Right hindlimb (tissue), 1 donor: Measurements from ENCODE around the gene FXYD4.
"Not testable (repeated sequence)": the region's sequence is repeated elsewhere in the genome, so short reads cannot be mapped to it uniquely, and the experiment has no call there.

Source experiments
- DNase-seq: peaks from one replicate; pipeline ENCODE4 v3.0.0-alpha.2; 2018

Gene FXYD4

GRCh38 chr10:43376828-43377423, 5.5 kb downstream of the FXYD4 start:
- DNase-seq = no peak

GRCh38 chr10:43377424-43377883, 6.0 kb downstream of the FXYD4 start:
- DNase-seq = no peak

GRCh38 chr10:43380610-43381222, 9.3 kb downstream of the FXYD4 start:
- no peak for DNase-seq

- no peak for DNase-seq
Observed at GRCh38 chr10:43383204-43383971, 12.0 kb downstream of the FXYD4 start.

- no peak for DNase-seq
Observed at GRCh38 chr10:43384252-43385221, 13.1 kb downstream of the FXYD4 start.

- DNase-seq = no peak
Observed at GRCh38 chr10:43385412-43386004, 14.1 kb downstream of the FXYD4 start.

- no peak for DNase-seq
Observed at GRCh38 chr10:43386549-43386948, 15.1 kb downstream of the FXYD4 start.

GRCh38 chr10:43386981-43387677, 15.7 kb downstream of the FXYD4 start:
- no peak for DNase-seq

GRCh38 chr10:43387678-43388032, 16.2 kb downstream of the FXYD4 start:
- DNase-seq = no peak

GRCh38 chr10:43389867-43390266, 18.4 kb downstream of the FXYD4 start:
- no peak for DNase-seq

- DNase-seq = no peak
Observed at GRCh38 chr10:43390333-43390732, 18.9 kb downstream of the FXYD4 start.

GRCh38 chr10:43390759-43391158, 19.3 kb downstream of the FXYD4 start:
- no peak for DNase-seq

- DNase-seq = no peak
Observed at GRCh38 chr10:43391496-43391895, 20.1 kb downstream of the FXYD4 start.

- no peak for DNase-seq
Observed at GRCh38 chr10:43392748-43393147, 21.3 kb downstream of the FXYD4 start.

GRCh38 chr10:43393186-43393585, 21.8 kb downstream of the FXYD4 start:
- DNase-seq = not testable (repeated sequence)

- DNase-seq = no peak
Observed at GRCh38 chr10:43393606-43394360, 22.3 kb downstream of the FXYD4 start.

GRCh38 chr10:43394868-43395267, 23.4 kb downstream of the FXYD4 start:
- no peak for DNase-seq

- peak; percentile 28 for DNase-seq
Observed at GRCh38 chr10:43395571-43396060, 24.2 kb downstream of the FXYD4 start.

- DNase-seq = peak; percentile 84
Observed at GRCh38 chr10:43396061-43396927, 24.9 kb downstream of the FXYD4 start.
